Measurements from ENCODE around the gene CCDC38. TPM values are rescaled to one million over a fixed set of nuclear protein-coding genes. Genes with fewer than 3 reads are reported as not detected.
"Not testable (repeated sequence)": the region's sequence is repeated elsewhere in the genome, so short reads cannot be mapped to it uniquely, and the experiment has no call there.

Gene CCDC38
- not detected for total RNA-seq
- long read RNA-seq, donor 1: 0 reads
- long read RNA-seq, donor 2: 0 reads

- intact Hi-C loops (cut with DNase I): no loop called here
- peak; percentile 92 for DNase-seq (ENCODE audit: low spot score)
Measured at GRCh38 chr12:95942524-95943329, at the start of gene CCDC38. TSS of gene CCDC38 (minus strand) at chr12:95942614. CDS start at chr12:95936509, 6,105 bp downstream.

DNA sequence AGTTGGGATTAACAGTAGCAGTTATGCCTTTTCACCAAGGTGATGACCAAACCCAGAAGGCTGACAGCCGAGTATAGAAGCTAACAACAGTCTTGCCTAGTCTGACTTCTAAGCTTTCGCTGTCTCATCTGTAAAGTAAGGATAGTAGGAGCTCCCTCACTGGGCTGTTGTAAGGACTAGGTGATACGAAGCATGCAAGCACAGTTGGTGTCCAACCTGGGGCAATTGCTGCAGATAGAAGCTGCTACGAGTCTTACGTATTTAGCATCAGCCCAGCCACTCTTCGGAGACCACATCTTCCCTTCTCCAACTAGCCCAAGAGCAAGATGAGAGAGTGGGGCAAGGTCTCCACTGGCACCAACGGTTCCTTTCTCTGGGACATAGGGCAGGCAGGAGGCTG lies 47.7 kb upstream of the CCDC38 start:
- no peak for DNase-seq (ENCODE audit: low spot score)
- intact Hi-C loops (cut with DNase I): no loop called here

DNA sequence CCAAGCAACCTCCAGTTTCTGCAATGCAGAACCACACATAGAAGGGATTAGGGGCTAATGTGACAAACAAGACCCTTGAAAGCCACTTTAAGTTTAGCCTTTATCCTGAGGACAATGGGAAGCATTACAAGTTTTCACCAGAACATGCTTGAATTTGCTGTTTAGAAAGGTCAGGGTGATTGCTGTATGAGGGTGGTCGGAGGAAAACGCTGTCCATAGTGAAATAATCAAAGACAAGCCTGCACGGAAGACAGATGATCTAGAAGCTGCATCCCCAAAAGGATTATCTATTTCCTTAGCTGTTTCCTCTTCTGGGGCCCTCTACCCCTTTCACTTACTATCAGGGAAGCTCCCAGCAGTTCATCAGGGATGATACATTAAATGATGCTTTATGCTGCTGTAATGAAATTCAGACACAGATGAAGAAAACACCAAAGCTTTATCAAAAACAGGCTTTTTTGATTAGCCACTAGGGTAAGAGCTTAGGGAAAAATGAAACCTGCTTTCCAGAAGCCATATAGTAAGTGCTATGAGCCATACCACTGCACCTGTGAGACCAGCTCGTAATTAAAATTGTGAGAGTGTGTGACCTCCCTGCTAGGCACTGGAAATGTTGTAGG lies 47.2 kb upstream of the CCDC38 start:
- intact Hi-C loops (cut with DNase I): no loop called here
- DNase-seq (ENCODE audit: low spot score): no peak

- DNase-seq (ENCODE audit: low spot score): no peak
- intact Hi-C loops (cut with DNase I): no loop called here
Measured at GRCh38 chr12:95988506-95989275, 46.3 kb upstream of the CCDC38 start.

- intact Hi-C loops (cut with DNase I): no loop called here
- DNase-seq (ENCODE audit: low spot score): no peak
Measured at GRCh38 chr12:95986635-95987570, 44.5 kb upstream of the CCDC38 start.

DNA sequence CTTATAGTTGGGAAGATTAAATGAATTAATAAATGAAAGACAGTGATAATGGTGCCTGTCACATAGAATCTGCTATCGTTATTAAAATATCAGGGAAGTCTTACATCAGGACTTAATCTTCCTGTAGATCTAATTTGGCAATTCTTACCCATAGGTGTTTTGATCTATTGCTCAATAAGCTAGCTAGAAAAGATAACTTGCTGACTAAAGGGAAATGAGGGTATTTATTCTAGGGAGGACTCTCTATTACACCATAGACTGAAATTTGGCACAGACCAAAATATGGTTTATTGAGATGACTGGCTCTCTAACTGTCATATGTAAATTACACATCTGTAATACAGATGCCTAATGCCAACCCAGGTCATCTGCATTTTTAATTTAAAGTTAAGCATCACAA lies 42.3 kb upstream of the CCDC38 start:
- no peak for DNase-seq (ENCODE audit: low spot score)
- intact Hi-C loops (cut with DNase I): no loop called here

DNA sequence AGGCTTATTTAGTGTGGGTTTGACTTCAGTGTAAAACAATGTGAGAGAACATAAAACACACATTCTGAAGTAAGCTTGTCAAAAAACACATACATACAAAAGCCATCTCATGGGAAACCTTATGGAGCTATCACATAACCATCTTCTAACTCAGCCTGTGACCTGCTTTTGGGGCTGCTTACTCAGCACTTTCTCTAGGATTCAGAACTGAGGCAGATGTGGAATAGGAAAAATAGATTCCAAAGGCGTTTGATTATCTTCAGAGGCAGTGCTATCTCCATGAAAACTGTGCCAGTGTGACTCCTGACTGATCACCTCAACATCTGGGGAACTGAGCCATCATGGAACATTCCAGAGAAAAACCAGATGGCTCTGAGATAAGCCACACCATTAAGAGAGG lies 40.2 kb upstream of the CCDC38 start:
- no peak for DNase-seq (ENCODE audit: low spot score)
- intact Hi-C loops (cut with DNase I): no loop called here

DNA sequence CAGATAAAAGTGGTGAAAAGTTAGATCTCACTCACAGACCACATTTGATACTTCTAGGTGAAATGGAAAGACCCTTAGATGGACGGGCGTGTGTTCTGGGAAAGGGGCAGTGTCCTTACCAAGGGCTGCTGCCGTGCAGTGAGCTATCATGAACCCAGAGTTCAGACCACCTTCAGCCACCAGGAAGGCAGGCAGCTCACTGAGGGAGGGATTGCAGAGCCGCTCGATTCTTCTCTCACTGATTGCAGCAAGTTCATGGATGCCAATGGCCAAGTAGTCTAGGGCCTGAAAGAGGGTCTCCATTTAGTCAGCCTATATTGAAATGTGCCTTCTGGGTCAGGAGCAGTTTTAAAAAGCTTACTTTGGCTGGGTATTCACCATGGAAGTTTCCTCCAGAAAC lies 38.0 kb upstream of the CCDC38 start:
- intact Hi-C loops (cut with DNase I): no loop called here
- no peak for DNase-seq (ENCODE audit: low spot score)

DNA sequence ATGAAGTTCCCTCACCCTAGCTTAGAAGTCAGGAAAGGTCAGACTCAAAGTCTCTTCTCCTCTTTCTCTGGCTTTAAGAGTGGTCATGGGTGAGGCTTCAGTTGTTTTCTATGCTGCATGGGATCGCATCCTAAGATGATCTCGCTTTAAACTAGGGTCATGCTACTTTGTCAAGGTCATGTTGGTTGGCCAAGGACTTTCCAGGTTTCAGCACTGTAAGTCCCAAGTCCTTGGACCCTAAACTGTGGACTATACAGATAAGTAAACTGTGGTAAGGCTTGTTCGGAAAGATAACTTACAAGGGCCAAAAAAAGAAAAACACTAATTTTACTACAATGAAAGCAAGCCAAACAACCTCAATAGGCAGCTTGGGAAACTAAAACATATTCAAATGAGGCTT lies 36.4 kb upstream of the CCDC38 start:
- intact Hi-C loops (cut with DNase I): no loop called here
- DNase-seq (ENCODE audit: low spot score): no peak

GRCh38 chr12:95978351-95978750 lies 35.9 kb upstream of the CCDC38 start:
- intact Hi-C loops (cut with DNase I): no loop called here
- no peak for DNase-seq (ENCODE audit: low spot score)

- DNase-seq (ENCODE audit: low spot score): no peak
- intact Hi-C loops (cut with DNase I): no loop called here
Measured at GRCh38 chr12:95977764-95978305, 35.4 kb upstream of the CCDC38 start.

DNA sequence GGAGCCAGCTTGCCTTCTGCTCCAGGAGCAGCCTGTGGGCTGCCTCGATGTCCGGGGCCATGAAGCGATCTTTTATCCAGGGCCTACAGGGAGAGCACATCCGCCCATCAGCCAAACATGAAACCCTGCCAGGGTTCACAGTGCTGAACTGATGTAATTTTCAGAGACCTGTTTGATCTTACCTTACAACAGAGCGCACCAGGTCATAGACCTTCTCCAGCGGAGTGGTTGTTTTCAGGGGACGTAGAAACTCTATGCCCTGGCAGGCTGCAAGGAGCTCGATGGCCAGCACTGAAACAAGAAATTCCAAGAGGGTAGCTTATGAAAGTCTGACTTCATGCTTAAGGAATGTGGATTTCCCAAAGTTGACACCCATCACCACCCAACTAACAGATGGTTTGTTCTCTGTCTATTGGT lies 34.0 kb upstream of the CCDC38 start:
- intact Hi-C loops (cut with DNase I): no loop called here

DNA sequence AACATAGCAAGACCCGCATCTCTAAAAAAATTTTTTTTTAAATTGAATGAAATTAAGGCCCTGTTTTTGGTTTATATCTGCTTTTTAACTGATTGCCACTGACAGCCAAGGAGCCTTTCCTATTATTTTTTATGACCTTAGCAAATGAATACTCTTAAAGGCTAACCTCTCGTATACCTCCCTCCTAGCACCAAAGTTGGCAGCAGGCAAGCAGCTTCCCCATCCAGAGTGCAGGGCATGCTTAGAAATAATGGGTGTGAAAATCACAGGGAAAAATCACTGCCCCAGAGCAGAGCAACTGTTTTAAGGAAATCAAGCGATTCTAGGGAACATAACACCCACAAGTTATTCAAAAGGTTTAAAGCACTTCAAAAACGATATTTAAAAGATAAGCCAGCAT lies 33.1 kb upstream of the CCDC38 start:
- no peak for DNase-seq (ENCODE audit: low spot score)
- intact Hi-C loops (cut with DNase I): no loop called here

More for the DNA sequence above, 34.0 kb upstream of the CCDC38 start:
- DNase-seq (ENCODE audit: low spot score): no peak

- no peak for DNase-seq (ENCODE audit: low spot score)
- intact Hi-C loops (cut with DNase I): no loop called here
Measured at GRCh38 chr12:95974358-95974757, 31.9 kb upstream of the CCDC38 start.

DNA sequence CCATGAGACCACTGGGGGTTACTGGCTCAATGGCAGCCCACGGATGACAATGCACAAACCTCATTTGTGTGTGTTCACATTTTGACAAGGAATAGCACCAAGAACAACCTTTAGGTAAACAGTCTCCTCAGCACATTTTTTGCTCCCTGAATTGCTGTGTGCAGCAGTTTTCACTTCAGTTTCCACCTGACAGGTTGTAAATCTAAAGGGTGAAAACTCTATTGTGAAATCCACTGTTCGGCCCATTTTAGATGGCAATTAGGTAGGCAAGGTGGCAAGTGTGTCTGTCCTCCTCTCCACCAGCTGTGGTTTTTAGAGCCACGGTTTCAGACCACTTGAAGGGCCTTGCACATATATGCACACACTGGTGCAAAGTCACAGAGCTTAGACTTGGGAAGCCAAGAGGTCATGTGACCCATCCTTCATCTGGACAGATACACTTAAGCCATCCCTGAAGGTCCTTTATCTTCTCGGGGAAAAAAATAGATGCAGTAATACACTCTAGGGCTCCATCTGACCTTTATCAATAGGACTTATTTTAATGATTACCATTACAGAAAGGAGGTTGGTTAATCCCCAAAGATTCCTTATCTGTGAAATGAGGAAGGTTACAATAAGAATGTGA lies 30.5 kb upstream of the CCDC38 start:
- DNase-seq (ENCODE audit: low spot score): no peak
- intact Hi-C loops (cut with DNase I): no loop called here

GRCh38 chr12:95970905-95971304 lies 28.5 kb upstream of the CCDC38 start:
- no peak for DNase-seq (ENCODE audit: low spot score)
- intact Hi-C loops (cut with DNase I): no loop called here

DNA sequence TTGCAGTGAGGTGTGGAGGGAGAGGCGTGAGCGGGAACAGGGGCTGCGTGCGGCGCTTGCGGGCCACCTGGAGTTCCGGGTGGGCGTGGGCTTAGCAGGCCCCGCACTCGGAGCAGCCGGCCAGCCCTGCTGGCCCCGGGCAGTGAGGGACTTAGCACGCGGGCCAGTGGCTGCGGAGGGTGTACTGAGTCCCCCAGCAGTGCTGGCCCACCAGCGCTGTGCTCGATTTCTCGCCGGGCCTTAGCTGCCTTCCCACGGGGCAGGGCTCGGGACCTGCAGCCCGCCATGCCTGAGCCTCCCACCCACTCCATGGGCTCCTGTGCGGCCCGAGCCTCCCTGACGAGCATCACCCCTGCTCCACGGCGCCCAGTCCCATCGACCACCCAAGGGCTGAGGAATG lies 26.7 kb upstream of the CCDC38 start:
- intact Hi-C loops (cut with DNase I); DNase-seq (ENCODE audit: low spot score): not testable (repeated sequence)

GRCh38 chr12:95967301-95967700 lies 24.9 kb upstream of the CCDC38 start:
- no peak for DNase-seq (ENCODE audit: low spot score)
- intact Hi-C loops (cut with DNase I): no loop called here
